IMR-90 (cell line): ENCODE measurements around the gene IBA57.

ENCODE experiments used
- CEBPB ChIP-seq: IDR thresholded peaks from 2 replicates; pipeline ENCODE4 v1.6.1; 2012; ENCODE audit warnings: low read depth, low read length, improper control_type of control experiment
- TF ChIP-seq, protein P1 (sequence below): conservative IDR thresholded peaks from 2 replicates; pipeline ENCODE4 v1.5.1; 2012; ENCODE audit warnings: mild to moderate bottlenecking, low read depth, low read length, improper control_type of control experiment

DNA sequence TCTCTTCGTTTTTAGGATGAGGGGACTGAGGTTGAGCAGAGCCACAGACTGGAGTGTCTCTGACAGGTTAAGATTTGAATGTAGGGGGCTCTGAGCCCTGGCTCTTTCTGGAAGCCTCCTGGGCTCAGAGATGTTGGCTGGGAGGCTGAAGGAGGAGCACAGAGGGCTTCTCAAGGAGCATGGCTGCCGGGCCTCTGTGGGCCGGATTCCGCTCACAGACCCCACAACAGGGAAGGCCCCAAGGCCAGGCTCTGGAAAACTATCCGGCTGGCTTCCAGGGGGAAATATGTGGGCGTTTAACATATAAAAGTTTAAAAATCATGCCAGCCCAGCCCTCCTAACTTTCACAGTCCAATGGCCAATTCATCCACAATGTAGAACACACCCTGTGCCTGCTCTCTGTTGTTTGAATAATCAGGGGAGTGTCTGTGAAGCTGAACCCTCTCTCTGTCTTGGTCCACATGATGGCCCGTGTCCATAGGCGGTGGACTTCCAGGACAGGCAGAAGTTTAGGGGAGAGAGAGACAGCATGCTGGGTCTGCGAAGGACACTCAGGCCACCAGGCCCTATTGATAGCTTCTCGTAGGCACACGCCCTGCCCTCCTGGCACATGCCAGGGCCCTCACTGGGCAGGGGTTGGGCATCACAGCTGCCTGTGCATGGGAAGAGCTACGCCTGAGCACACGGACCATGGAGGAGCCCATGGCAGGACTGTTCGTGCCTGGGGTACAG is 53.1 kb downstream of the IBA57 start:
- TF ChIP-seq, protein P1, sequence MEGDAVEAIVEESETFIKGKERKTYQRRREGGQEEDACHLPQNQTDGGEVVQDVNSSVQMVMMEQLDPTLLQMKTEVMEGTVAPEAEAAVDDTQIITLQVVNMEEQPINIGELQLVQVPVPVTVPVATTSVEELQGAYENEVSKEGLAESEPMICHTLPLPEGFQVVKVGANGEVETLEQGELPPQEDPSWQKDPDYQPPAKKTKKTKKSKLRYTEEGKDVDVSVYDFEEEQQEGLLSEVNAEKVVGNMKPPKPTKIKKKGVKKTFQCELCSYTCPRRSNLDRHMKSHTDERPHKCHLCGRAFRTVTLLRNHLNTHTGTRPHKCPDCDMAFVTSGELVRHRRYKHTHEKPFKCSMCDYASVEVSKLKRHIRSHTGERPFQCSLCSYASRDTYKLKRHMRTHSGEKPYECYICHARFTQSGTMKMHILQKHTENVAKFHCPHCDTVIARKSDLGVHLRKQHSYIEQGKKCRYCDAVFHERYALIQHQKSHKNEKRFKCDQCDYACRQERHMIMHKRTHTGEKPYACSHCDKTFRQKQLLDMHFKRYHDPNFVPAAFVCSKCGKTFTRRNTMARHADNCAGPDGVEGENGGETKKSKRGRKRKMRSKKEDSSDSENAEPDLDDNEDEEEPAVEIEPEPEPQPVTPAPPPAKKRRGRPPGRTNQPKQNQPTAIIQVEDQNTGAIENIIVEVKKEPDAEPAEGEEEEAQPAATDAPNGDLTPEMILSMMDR = no peak
- TF ChIP-seq CEBPB = no peak
